H9 (cell line): ENCODE data around the gene FAM193A. TPM values are rescaled to one million over a fixed set of nuclear protein-coding genes. Genes with fewer than 3 reads are reported as not detected.
"Not testable (repeated sequence)": the region's sequence is repeated elsewhere in the genome, so short reads cannot be mapped to it uniquely, and the experiment has no call there.

ENCODE experiments used
- DNase-seq: peaks from one replicate; pipeline ENCODE4 v3.0.0-alpha.2; 2017
- H2AFZ ChIP-seq: one replicate; pipeline ENCODE4 v1.6.1; 2013; ENCODE audit warnings: mild to moderate bottlenecking, low read length, control low read depth, moderate library complexity
- H2AK5ac ChIP-seq: 2 replicates; pipeline ENCODE4 v1.6.1; 2013; ENCODE audit warnings: low read length, control low read depth, mixed read lengths; ENCODE audit not compliant: insufficient read length
- H2BK120ac ChIP-seq: one replicate; pipeline ENCODE4 v1.6.1; 2013; ENCODE audit warnings: low read depth, mild to moderate bottlenecking, low read length, control low read depth, inconsistent platforms; ENCODE audit not compliant: poor library complexity, severe bottlenecking
- H2BK12ac ChIP-seq: 2 replicates; pipeline ENCODE4 v1.6.1; 2013; ENCODE audit warnings: low read length, control low read depth, mixed read lengths, low read depth; ENCODE audit not compliant: insufficient read length
- H2BK15ac ChIP-seq: 2 replicates; pipeline ENCODE4 v1.6.1; 2013; ENCODE audit warnings: low read depth, low read length, control low read depth
- H2BK20ac ChIP-seq: one replicate; pipeline ENCODE4 v1.6.1; 2013; ENCODE audit warnings: low read depth, mild to moderate bottlenecking, low read length, control low read depth, inconsistent platforms; ENCODE audit not compliant: poor library complexity, severe bottlenecking
- H2BK5ac ChIP-seq: 2 replicates; pipeline ENCODE4 v1.6.1; 2013; ENCODE audit warnings: low read length, control low read depth, mixed read lengths; ENCODE audit not compliant: insufficient read length
- H3K14ac ChIP-seq: 2 replicates; pipeline ENCODE4 v1.6.1; 2013; ENCODE audit warnings: low read length, control low read depth; ENCODE audit not compliant: insufficient read depth
- H3K18ac ChIP-seq: 2 replicates; pipeline ENCODE4 v1.6.1; 2013; ENCODE audit warnings: low read depth, mild to moderate bottlenecking, mixed read lengths, low read length, control low read depth; ENCODE audit not compliant: insufficient read length
- H3K23ac ChIP-seq: 2 replicates; pipeline ENCODE4 v1.6.1; 2013; ENCODE audit warnings: low read length, control low read depth, mixed read lengths, low read depth; ENCODE audit not compliant: insufficient read length
- H3K23me2 ChIP-seq: 2 replicates; pipeline ENCODE4 v1.6.1; 2013; ENCODE audit warnings: low read depth, mild to moderate bottlenecking, mixed read lengths, low read length, control low read depth; ENCODE audit not compliant: insufficient read length, poor library complexity, severe bottlenecking
- H3K27ac ChIP-seq: 2 replicates; pipeline ENCODE4 v1.5.1; 2013; ENCODE audit warnings: low read length, control low read depth, mixed read lengths, low read depth; ENCODE audit not compliant: insufficient read length
- H3K27me3 ChIP-seq: 2 replicates; pipeline ENCODE4 v1.6.1; 2013; ENCODE audit warnings: low read length, control low read depth, inconsistent platforms; ENCODE audit not compliant: insufficient read depth
- H3K4ac ChIP-seq: 2 replicates; pipeline ENCODE4 v1.6.1; 2013; ENCODE audit warnings: low read depth, mild to moderate bottlenecking, control low read depth, inconsistent platforms, low read length, moderate library complexity
- H3K4me1 ChIP-seq: 2 replicates; pipeline ENCODE4 v1.6.1; 2013; ENCODE audit warnings: low read length, control low read depth, inconsistent platforms; ENCODE audit not compliant: insufficient read depth
- H3K4me2 ChIP-seq: 2 replicates; pipeline ENCODE4 v1.6.1; 2013; ENCODE audit warnings: low read length, control low read depth, mixed read lengths; ENCODE audit not compliant: insufficient read length, insufficient read depth
- H3K56ac ChIP-seq: 2 replicates; pipeline ENCODE4 v1.6.1; 2013; ENCODE audit warnings: low read depth, mild to moderate bottlenecking, mixed read lengths, low read length, control low read depth; ENCODE audit not compliant: insufficient read length
- H3K79me1 ChIP-seq: 2 replicates; pipeline ENCODE4 v1.6.1; 2013; ENCODE audit warnings: low read depth, mild to moderate bottlenecking, moderate library complexity, low read length, control low read depth, inconsistent platforms; ENCODE audit not compliant: insufficient read depth, poor library complexity, severe bottlenecking
- H3K79me2 ChIP-seq: 2 replicates; pipeline ENCODE4 v1.6.1; 2013; ENCODE audit warnings: low read length, control low read depth, inconsistent platforms; ENCODE audit not compliant: insufficient read depth
- H3K9ac ChIP-seq: 2 replicates; pipeline ENCODE4 v1.6.1; 2013; ENCODE audit warnings: low read length, control low read depth, mixed read lengths; ENCODE audit not compliant: insufficient read length; ENCODE audit errors: extremely low read depth
- H3K9me3 ChIP-seq: one replicate; pipeline ENCODE4 v1.6.1; 2013; ENCODE audit warnings: low read depth, low read length, inconsistent platforms; ENCODE audit not compliant: control insufficient read depth
- H3T11ph ChIP-seq: one replicate; pipeline ENCODE4 v1.6.1; 2013; ENCODE audit warnings: mild to moderate bottlenecking, low read length, control low read depth, inconsistent platforms
- H4K20me1 ChIP-seq: one replicate; pipeline ENCODE4 v1.6.1; 2013; ENCODE audit not compliant: control insufficient read depth, insufficient read length, insufficient read depth
- H4K5ac ChIP-seq: 2 replicates; pipeline ENCODE4 v1.6.1; 2013; ENCODE audit warnings: low read depth, mild to moderate bottlenecking, mixed read lengths, low read length, control low read depth; ENCODE audit not compliant: insufficient read length
- H4K8ac ChIP-seq: replicated peaks from 2 replicates; pipeline ENCODE4 v1.6.1; 2013; ENCODE audit warnings: low read length, control low read depth, mixed read lengths, low read depth; ENCODE audit not compliant: insufficient read length
- H4K91ac ChIP-seq: 2 replicates; pipeline ENCODE4 v1.6.1; 2013; ENCODE audit warnings: low read depth, mild to moderate bottlenecking, moderate library complexity, mixed read lengths, low read length, control low read depth; ENCODE audit not compliant: insufficient read length
- H3K27ac Mint-ChIP-seq, 3 experiments: 2 replicates in 2 of 3; 3 replicates in 1 of 3; pipeline ENCODE4 v1.8.0; 2020 to 2021; ENCODE audit warnings: mixed read lengths in 3 of 3, mild to moderate bottlenecking in 1 of 3, moderate library complexity in 1 of 3
- H3K27me3 Mint-ChIP-seq: 2 replicates; pipeline ENCODE4 v1.8.0; 2021; ENCODE audit warnings: low read depth, mild to moderate bottlenecking, moderate library complexity, mixed read lengths
- H3K36me3 Mint-ChIP-seq, 3 experiments: 2 replicates in 2 of 3; 3 replicates in 1 of 3; pipeline ENCODE4 v1.8.0; 2020 to 2021; ENCODE audit warnings: low read depth in 3 of 3, mixed read lengths in 3 of 3; ENCODE audit not compliant: insufficient read depth in 1 of 3
- H3K4me1 Mint-ChIP-seq, 2 experiments: 2 replicates each; pipeline ENCODE4 v1.8.0; 2020; ENCODE audit warnings: mixed read lengths in 2 of 2
- H3K4me3 Mint-ChIP-seq, 2 experiments: 2 replicates in 1 of 2; 3 replicates in 1 of 2; pipeline ENCODE4 v1.8.0; 2020 to 2021; ENCODE audit warnings: mild to moderate bottlenecking in 2 of 2, mixed read lengths in 2 of 2, moderate library complexity in 1 of 2
- H3K9me3 Mint-ChIP-seq, 2 experiments: 2 replicates in 1 of 2; 3 replicates in 1 of 2; pipeline ENCODE4 v1.8.0; 2020; ENCODE audit warnings: mild to moderate bottlenecking in 2 of 2, mixed read lengths in 2 of 2, moderate library complexity in 1 of 2
- WGBS: extraction: QIAGEN DNeasy Blood & Tissue Kit; methylation state at CpG from one replicate; pipeline ENCODE4 v1.1.7; 2013; ENCODE audit warnings: missing lambda C conversion rate, low lambda C conversion rate, mixed read lengths; ENCODE audit not compliant: insufficient read length; ENCODE audit errors: extremely low coverage; 5-methylcytosine and 5-hydroxymethylcytosine counted together
- total RNA-seq: library from RNA; stranded (reverse); gene quantifications from 2 replicates; pipeline ENCODE4 v1.2.1, GENCODE V29; 2021
- TF ChIP-seq, protein P1 (sequence below): fragments of 200-600 bp; sonication (generic); conservative IDR thresholded peaks from 3 replicates; pipeline ENCODE4 v1.8.0; 2021; ENCODE audit warnings: antibody characterized with exemption, mild to moderate bottlenecking

Gene FAM193A
- total RNA-seq, 1 experiment from 2014 or later, result 36.9 TPM

DNA sequence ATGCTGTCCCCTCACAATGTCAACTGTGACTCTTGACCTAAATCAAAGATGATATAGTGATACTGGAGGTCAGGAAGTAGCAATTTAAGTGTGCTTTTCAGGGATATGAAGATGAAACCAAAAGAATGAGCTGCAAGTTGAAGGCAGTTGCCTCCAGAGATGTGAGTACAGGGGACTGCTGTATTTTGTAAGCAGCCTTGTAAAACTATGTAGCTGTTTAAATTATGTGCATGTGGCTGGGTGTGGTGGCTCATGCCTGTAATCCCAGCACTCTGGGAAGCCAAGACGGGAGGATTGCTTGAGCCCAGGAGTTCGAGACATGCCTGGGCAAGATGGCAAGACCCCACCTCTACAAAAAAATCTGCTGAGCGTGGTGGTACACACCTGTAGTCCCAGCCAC is 234.8 kb downstream of the FAM193A start:
- no peaks in the 10 kb centered on the region for H3K9me3 ChIP-seq
- no peaks in the 10 kb centered on the region for H3K27me3 ChIP-seq
- Mint-ChIP-seq H3K4me3 (no peak overlapping the region), H3K27me3 (no peaks in the 10 kb centered on the region), H3K27ac (no peak overlapping the region), H3K36me3 (peaks cover 0 to 10% (median 2%) of the 10 kb centered on the region in 3 experiments; a peak in 2 of 7 replicates), H3K9me3 (peaks cover 6 to 9% of the 10 kb centered on the region in 2 experiments; a peak in 4 of 5 replicates), H3K4me1 (peaks cover 19% of the 10 kb centered on the region in 2 experiments)
- H3K23ac ChIP-seq, result no peak overlapping the region
- H2AFZ ChIP-seq, result no peak overlapping the region
- no peak overlapping the region for H2AK5ac ChIP-seq
- no peaks in the 10 kb centered on the region for H3K4me1 ChIP-seq
- H2BK120ac ChIP-seq, result no peak overlapping the region
- H2BK20ac ChIP-seq, result no peak overlapping the region
- H3K23me2 ChIP-seq, result no peaks in the 10 kb centered on the region
- no peak overlapping the region for H2BK5ac ChIP-seq
- no peak overlapping the region for H3K18ac ChIP-seq
- no peak overlapping the region for H4K8ac ChIP-seq
- no peaks in the 10 kb centered on the region for H4K20me1 ChIP-seq
- H3K79me2 ChIP-seq, result no peaks in the 10 kb centered on the region
- no peak overlapping the region for H3K4me2 ChIP-seq
- H4K91ac ChIP-seq, result no peak overlapping the region
- H2BK12ac ChIP-seq, result no peak overlapping the region
- no peak overlapping the region for H4K5ac ChIP-seq
- H3K27ac ChIP-seq, result no peak overlapping the region
- no peak overlapping the region for H3K56ac ChIP-seq
- no peak overlapping the region for H3K14ac ChIP-seq
- WGBS, result no CpG with 5 or more reads among the region's 3 CpGs
- no peak overlapping the region for H3K9ac ChIP-seq
- TF ChIP-seq, protein P1, sequence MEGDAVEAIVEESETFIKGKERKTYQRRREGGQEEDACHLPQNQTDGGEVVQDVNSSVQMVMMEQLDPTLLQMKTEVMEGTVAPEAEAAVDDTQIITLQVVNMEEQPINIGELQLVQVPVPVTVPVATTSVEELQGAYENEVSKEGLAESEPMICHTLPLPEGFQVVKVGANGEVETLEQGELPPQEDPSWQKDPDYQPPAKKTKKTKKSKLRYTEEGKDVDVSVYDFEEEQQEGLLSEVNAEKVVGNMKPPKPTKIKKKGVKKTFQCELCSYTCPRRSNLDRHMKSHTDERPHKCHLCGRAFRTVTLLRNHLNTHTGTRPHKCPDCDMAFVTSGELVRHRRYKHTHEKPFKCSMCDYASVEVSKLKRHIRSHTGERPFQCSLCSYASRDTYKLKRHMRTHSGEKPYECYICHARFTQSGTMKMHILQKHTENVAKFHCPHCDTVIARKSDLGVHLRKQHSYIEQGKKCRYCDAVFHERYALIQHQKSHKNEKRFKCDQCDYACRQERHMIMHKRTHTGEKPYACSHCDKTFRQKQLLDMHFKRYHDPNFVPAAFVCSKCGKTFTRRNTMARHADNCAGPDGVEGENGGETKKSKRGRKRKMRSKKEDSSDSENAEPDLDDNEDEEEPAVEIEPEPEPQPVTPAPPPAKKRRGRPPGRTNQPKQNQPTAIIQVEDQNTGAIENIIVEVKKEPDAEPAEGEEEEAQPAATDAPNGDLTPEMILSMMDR, result no peak
- DNase-seq, result no peak
- no peak overlapping the region for H3K4ac ChIP-seq
- H3T11ph ChIP-seq, result no peak overlapping the region
- H2BK15ac ChIP-seq, result no peak overlapping the region
- H3K79me1 ChIP-seq, result no peaks in the 10 kb centered on the region

DNA sequence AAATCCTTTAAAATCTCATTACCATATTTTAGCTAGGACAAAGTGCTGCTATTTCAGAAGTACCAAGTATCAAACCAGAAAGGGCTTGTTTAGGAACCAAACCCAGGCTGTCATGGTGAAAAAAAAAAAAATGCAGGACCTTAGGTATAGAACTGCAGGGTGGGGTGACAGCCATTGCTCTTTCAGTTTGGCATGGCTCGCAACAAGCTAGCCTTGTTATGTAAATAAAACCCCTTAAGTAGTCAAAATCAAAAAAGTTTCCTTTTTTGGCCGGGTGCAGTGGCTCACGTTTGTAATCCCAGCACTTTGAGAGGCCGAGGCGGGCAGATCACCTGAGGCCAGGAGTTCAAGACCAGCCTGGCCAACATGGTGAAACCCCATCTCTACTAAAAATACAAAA is 244.2 kb downstream of the FAM193A start:
- H2BK20ac ChIP-seq, result peak overlapping the region; percentile 97
- peak overlapping the region in 2 of 3 experiments; percentile 28 to 35; a peak in 1 of 7 replicates for H3K27ac Mint-ChIP-seq
- H3K4me1 Mint-ChIP-seq, result peaks cover 34 to 37% of the 10 kb centered on the region in 2 experiments
- H3K9me3 ChIP-seq, H2BK15ac ChIP-seq, H4K20me1 ChIP-seq, H3T11ph ChIP-seq, H3K27me3 ChIP-seq, H3K27ac ChIP-seq, H2BK12ac ChIP-seq, H3K27me3 Mint-ChIP-seq, H3K4me1 ChIP-seq, H3K4me3 Mint-ChIP-seq, H4K91ac ChIP-seq, H3K9ac ChIP-seq, H3K23ac ChIP-seq, H2AFZ ChIP-seq, H3K14ac ChIP-seq, H2BK5ac ChIP-seq, H4K8ac ChIP-seq, H3K23me2 ChIP-seq, H3K4ac ChIP-seq, H3K79me2 ChIP-seq, H3K9me3 Mint-ChIP-seq, H3K4me2 ChIP-seq, H3K18ac ChIP-seq, H3K56ac ChIP-seq, H3K79me1 ChIP-seq, H4K5ac ChIP-seq, H2BK120ac ChIP-seq, H2AK5ac ChIP-seq: not testable (repeated sequence)
- H3K36me3 Mint-ChIP-seq, result peaks cover 0 to 16% (median 0%) of the 10 kb centered on the region in 3 experiments; a peak in 4 of 7 replicates
- DNase-seq, result peak; percentile 42
- no CpG with 5 or more reads among the region's 5 CpGs for WGBS
